SJCRH30 (cell line): ENCODE data around the gene ZNF263. TPM values are rescaled to one million over a fixed set of nuclear protein-coding genes. Genes with fewer than 3 reads are reported as not detected.

Experiments used
- DNase-seq, 2 experiments: peaks; one replicate each; pipeline ENCODE4 v3.0.0-alpha.2; 2015 to 2020
- H3K27ac ChIP-seq: fragments of 250-450 bp; sonication (Bioruptor Pico); 2 replicates; pipeline ENCODE4 v1.5.1; 2020; ENCODE audit warnings: mild to moderate bottlenecking, moderate library complexity
- H3K27me3 ChIP-seq: fragments of 250-450 bp; sonication (Bioruptor Pico); 2 replicates; pipeline ENCODE4 v1.5.1; 2020; ENCODE audit warnings: mild to moderate bottlenecking, moderate library complexity
- H3K36me3 ChIP-seq: fragments of 250-450 bp; sonication (Bioruptor Pico); 2 replicates; pipeline ENCODE4 v1.5.1; 2020; ENCODE audit warnings: mild to moderate bottlenecking, moderate library complexity
- H3K4me1 ChIP-seq: fragments of 250-450 bp; sonication (Bioruptor Pico); 2 replicates; pipeline ENCODE4 v1.5.1; 2020; ENCODE audit warnings: mild to moderate bottlenecking, moderate library complexity
- H3K4me3 ChIP-seq: fragments of 250-450 bp; sonication (Bioruptor Pico); 2 replicates; pipeline ENCODE4 v1.5.1; 2020; ENCODE audit warnings: mild to moderate bottlenecking, moderate library complexity
- H3K9me3 ChIP-seq: fragments of 250-450 bp; sonication (Bioruptor Pico); replicated peaks from 2 replicates; pipeline ENCODE4 v1.5.1; 2020; ENCODE audit warnings: mild to moderate bottlenecking, moderate library complexity
- total RNA-seq: library from RNA; depleted of rRNA; stranded (reverse); fragments of >200 nt; shearing (Covaris generic); gene quantifications from 2 replicates; pipeline ENCODE4 v1.2.3, GENCODE V29; 2014; rRNA removed

The ZNF263 gene
- total RNA-seq, 1 experiment from 2014 or later, result 46.3 TPM

- H3K27me3 ChIP-seq, result no peaks in the 10 kb centered on the region
- H3K9me3 ChIP-seq, result no peaks in the 10 kb centered on the region
- H3K27ac ChIP-seq, result no peak overlapping the region
- no peak overlapping the region for H3K4me3 ChIP-seq
- no peak for DNase-seq
- no peaks in the 10 kb centered on the region for H3K36me3 ChIP-seq
- no peaks in the 10 kb centered on the region for H3K4me1 ChIP-seq
Observed at GRCh38 chr16:3328104-3328503, 44.8 kb downstream of the ZNF263 start.

- no peaks in the 10 kb centered on the region for H3K27me3 ChIP-seq
- no peak for DNase-seq
- no peaks in the 10 kb centered on the region for H3K9me3 ChIP-seq
- no peaks in the 10 kb centered on the region for H3K36me3 ChIP-seq
- H3K27ac ChIP-seq, result no peak overlapping the region
- H3K4me1 ChIP-seq, result no peaks in the 10 kb centered on the region
- H3K4me3 ChIP-seq, result no peak overlapping the region
Observed at GRCh38 chr16:3328643-3329042, 45.4 kb downstream of the ZNF263 start.

Other genes starting within 250 kb of the ZNF263 start
- not detected in 2 replicates for gene BICDL2, start 246.5 kb upstream of the ZNF263 start, total RNA-seq
- 0.06 and 0.13 TPM in 2 replicates for gene MMP25, start 236.9 kb upstream of the ZNF263 start, total RNA-seq
- gene IL32, start 217.9 kb upstream of the ZNF263 start, total RNA-seq, result 158 and 177 TPM in 2 replicates
- gene ZSCAN10, start 184.2 kb upstream of the ZNF263 start, total RNA-seq, result 0.73 and 0.76 TPM in 2 replicates
- gene ZNF205, start 170.9 kb upstream of the ZNF263 start, total RNA-seq, result 12.9 and 13.7 TPM in 2 replicates
- 2.5 and 3.0 TPM in 2 replicates for gene ZNF213, start 148.5 kb upstream of the ZNF263 start, total RNA-seq
- 0.47 TPM in 1 of 2 replicates, not detected in the other for gene OR1F1, start 95.3 kb upstream of the ZNF263 start, total RNA-seq
- gene ZNF200, start 48.3 kb upstream of the ZNF263 start, total RNA-seq, result 16.1 and 17.6 TPM in 2 replicates
- gene MEFV, start 26.9 kb upstream of the ZNF263 start, total RNA-seq, result not detected in 2 replicates
- 4.7 TPM in 2 replicates for gene TIGD7, start 21.9 kb downstream of the ZNF263 start, total RNA-seq
- 17.0 and 17.6 TPM in 2 replicates for gene ZNF75A, start 22.0 kb downstream of the ZNF263 start, total RNA-seq
- gene OR2C1, start 72.4 kb downstream of the ZNF263 start, total RNA-seq, result not detected in 2 replicates
- gene ZSCAN32, start 117.5 kb downstream of the ZNF263 start, total RNA-seq, result 15.6 and 16.7 TPM in 2 replicates
- 13.1 and 14.5 TPM in 2 replicates for gene ZNF174, start 117.7 kb downstream of the ZNF263 start, total RNA-seq
- gene ZNF597, start 160.0 kb downstream of the ZNF263 start, total RNA-seq, result 2.9 and 3.0 TPM in 2 replicates
- gene NAA60, start 160.2 kb downstream of the ZNF263 start, total RNA-seq, result 14.1 and 21.7 TPM in 2 replicates
- not detected in 2 replicates for gene C16orf90, start 212.0 kb downstream of the ZNF263 start, total RNA-seq
- 5.2 and 7.1 TPM in 2 replicates for gene CLUAP1, start 217.5 kb downstream of the ZNF263 start, total RNA-seq